GM12875 (cell line): ENCODE results near the gene TBC1D12.
"Not testable (repeated sequence)": the region's sequence is repeated elsewhere in the genome, so short reads cannot be mapped to it uniquely, and the experiment has no call there.

Source experiments
- H3K4me3 ChIP-seq: one replicate; pipeline ENCODE4 v1.5.1; 2011; ENCODE audit warnings: low read depth, low read length, control low read depth
- CTCF ChIP-seq: IDR thresholded peaks from 2 replicates; pipeline ENCODE4 v1.5.1; 2011; ENCODE audit warnings: low read depth, mild to moderate bottlenecking, control low read depth, inconsistent platforms, low read length, moderate library complexity, borderline replicate concordance; ENCODE audit not compliant: insufficient read depth

The TBC1D12 gene

GRCh38 chr10:94533027-94533426 lies 130.7 kb downstream of the TBC1D12 start:
- no peak for TF ChIP-seq CTCF
- H3K4me3 ChIP-seq: no peak overlapping the region

GRCh38 chr10:94542282-94542681 lies 139.9 kb downstream of the TBC1D12 start:
- H3K4me3 ChIP-seq: not testable (repeated sequence)

GRCh38 chr10:94545391-94546048 lies 143.2 kb downstream of the TBC1D12 start, which contains the start of gene HELLS:
Gene HELLS, plus strand, starts transcription at chr10:94545788. Its CDS starts 134 bp downstream, at chr10:94545922.
- peak within 1 kb of the TSS; percentile 70 for H3K4me3 ChIP-seq
- TF ChIP-seq CTCF: no peak

- peak overlapping the region; percentile 70 for H3K4me3 ChIP-seq
- TF ChIP-seq CTCF: no peak
These were observed 143.9 kb downstream of the TBC1D12 start for GRCh38 chr10:94546049-94546900.

- no peak for TF ChIP-seq CTCF
- H3K4me3 ChIP-seq: peak overlapping the region; percentile 70
These were observed 144.5 kb downstream of the TBC1D12 start for GRCh38 chr10:94546901-94547185.

GRCh38 chr10:94549221-94549620 lies 146.9 kb downstream of the TBC1D12 start:
- no peak overlapping the region for H3K4me3 ChIP-seq
- no peak for TF ChIP-seq CTCF

GRCh38 chr10:94567714-94568307 lies 165.5 kb downstream of the TBC1D12 start:
- H3K4me3 ChIP-seq: not testable (repeated sequence)

- no peak overlapping the region for H3K4me3 ChIP-seq
- TF ChIP-seq CTCF: no peak
These were observed 168.7 kb downstream of the TBC1D12 start for GRCh38 chr10:94571081-94571480.
